GM12875 (cell line): ENCODE results near the gene DOCK4.

Source experiments
- H3K4me3 ChIP-seq: one replicate; pipeline ENCODE4 v1.5.1; 2011; ENCODE audit warnings: low read depth, low read length, control low read depth
- TF ChIP-seq, protein P1 (sequence below): IDR thresholded peaks from 2 replicates; pipeline ENCODE4 v1.5.1; 2011; ENCODE audit warnings: low read depth, mild to moderate bottlenecking, control low read depth, inconsistent platforms, low read length, moderate library complexity, borderline replicate concordance; ENCODE audit not compliant: insufficient read depth

DOCK4 gene

DNA sequence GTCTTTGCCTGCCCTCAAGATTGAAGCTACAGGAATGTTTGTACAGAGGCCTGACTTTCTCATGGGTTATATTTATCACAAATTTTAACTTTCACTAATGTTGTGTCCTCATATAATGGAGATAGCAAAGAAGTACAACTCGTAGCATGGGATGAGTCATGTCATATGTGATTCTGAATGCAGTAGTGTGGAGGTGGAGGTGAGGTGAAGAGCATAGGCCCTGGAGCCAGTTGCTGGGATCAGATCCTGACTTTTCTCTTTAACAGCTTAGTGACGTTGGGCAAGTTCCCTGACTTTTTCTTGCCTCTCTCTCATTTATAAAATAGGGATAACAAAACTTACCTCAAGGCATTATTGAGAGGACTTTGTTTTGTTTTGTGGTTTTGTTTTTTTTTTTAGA, 511.8 kb downstream of the DOCK4 start:
- no peak overlapping the region for H3K4me3 ChIP-seq
- TF ChIP-seq, protein P1, sequence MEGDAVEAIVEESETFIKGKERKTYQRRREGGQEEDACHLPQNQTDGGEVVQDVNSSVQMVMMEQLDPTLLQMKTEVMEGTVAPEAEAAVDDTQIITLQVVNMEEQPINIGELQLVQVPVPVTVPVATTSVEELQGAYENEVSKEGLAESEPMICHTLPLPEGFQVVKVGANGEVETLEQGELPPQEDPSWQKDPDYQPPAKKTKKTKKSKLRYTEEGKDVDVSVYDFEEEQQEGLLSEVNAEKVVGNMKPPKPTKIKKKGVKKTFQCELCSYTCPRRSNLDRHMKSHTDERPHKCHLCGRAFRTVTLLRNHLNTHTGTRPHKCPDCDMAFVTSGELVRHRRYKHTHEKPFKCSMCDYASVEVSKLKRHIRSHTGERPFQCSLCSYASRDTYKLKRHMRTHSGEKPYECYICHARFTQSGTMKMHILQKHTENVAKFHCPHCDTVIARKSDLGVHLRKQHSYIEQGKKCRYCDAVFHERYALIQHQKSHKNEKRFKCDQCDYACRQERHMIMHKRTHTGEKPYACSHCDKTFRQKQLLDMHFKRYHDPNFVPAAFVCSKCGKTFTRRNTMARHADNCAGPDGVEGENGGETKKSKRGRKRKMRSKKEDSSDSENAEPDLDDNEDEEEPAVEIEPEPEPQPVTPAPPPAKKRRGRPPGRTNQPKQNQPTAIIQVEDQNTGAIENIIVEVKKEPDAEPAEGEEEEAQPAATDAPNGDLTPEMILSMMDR: no peak

GRCh38 chr7:111690364-111691111, 515.7 kb downstream of the DOCK4 start:
- TF ChIP-seq, protein P1: no peak
- H3K4me3 ChIP-seq: no peak overlapping the region

GRCh38 chr7:111685349-111685748, 520.9 kb downstream of the DOCK4 start:
- no peak overlapping the region for H3K4me3 ChIP-seq
- TF ChIP-seq, protein P1: no peak

DNA sequence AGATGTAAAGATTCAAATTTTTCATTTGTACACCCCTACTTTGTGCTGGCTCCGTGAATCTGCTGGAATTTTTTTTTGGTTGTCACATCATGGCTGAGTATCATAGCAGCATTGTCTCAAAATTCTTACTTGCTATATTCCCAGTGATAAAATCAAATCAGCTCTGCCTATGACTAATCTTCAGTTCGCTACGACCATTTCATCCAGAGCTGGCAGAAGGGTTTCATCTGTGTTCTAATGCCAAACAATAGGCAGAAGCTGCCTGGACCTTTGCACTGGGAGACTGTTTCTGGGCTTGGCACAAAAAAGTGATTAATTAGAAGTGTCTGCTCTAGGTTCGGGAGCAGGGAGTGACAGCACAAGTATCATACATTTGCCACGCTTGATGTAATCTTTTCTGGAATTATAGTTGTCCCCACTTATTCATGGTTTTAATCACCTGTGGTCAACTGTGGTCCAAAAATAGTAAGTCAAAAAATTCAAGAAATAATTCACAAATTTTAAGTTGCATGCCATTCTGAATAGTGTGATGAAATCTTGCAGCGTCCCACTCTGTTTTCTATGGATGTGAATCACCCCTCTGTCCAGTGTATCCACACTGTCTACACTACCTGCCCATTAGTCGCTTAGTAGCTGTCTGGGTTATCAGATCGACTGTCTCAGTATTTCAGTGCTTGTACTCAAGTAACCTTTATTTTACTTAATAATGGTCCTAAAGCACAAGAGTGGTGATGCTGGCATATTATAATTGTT, 523.4 kb downstream of the DOCK4 start:
- TF ChIP-seq, protein P1: no peak
- H3K4me3 ChIP-seq: no peak overlapping the region

GRCh38 chr7:111681242-111681641, 525.0 kb downstream of the DOCK4 start:
- H3K4me3 ChIP-seq: no peak overlapping the region
- TF ChIP-seq, protein P1: no peak

- H3K4me3 ChIP-seq: no peak overlapping the region
- TF ChIP-seq, protein P1: no peak
These were observed 527.2 kb downstream of the DOCK4 start for GRCh38 chr7:111678986-111679385.

DNA sequence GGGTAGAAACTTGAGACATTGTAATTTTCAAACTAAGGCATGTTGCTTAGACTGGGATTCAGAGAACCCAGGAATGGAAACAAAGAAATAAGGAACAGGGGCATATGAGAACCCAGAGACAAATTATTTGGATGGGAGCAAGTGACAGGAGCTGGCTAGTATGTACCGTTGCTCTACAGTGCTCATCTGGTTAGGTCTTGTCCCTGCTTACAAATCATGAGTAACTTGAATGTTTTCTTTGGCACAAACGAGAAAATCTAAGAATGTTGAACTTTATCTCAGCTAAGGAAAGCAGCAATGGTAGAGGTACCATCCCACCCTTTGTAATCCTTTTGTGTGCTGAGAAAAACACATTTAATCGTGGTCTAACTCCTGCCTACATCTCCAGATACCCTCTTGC, 527.9 kb downstream of the DOCK4 start:
- TF ChIP-seq, protein P1: no peak
- H3K4me3 ChIP-seq: no peak overlapping the region
